ENCODE measurements around the gene YTHDC2.

GRCh38 chr5:113489299-113489698, 24.2 kb upstream of the YTHDC2 start:
- TF ChIP-seq EZH2 (IDR thresholded peaks at IDR 0.05) = no peak
- no peak for TF ChIP-seq POLR2AphosphoS5 (IDR thresholded peaks at IDR 0.05; ENCODE audit: borderline replicate concordance, low read depth, low read length)
- no peak for TF ChIP-seq FOXP2 (optimal IDR thresholded peaks at IDR 0.05; ENCODE audit: control extremely low read depth, extremely low read length, insufficient read depth)
